H1 (cell line): ENCODE data around the gene OR10H1. TPM values are rescaled to one million over a fixed set of nuclear protein-coding genes. Genes with fewer than 3 reads are reported as not detected.

Experiments
- CTCF ChIA-PET: fragments of 300-600 bp; sonication (Branson Sonifier 250); formaldehyde crosslinking; loops from one replicate; lab custom pipeline; 2021; ENCODE audit not compliant: partially characterized antibody; lab: Charles Lee
- POLR2A ChIA-PET: fragments of 300-600 bp; sonication (Branson Sonifier 250); formaldehyde crosslinking; loops from one replicate; lab custom pipeline; 2021; ENCODE audit warnings: inconsistent platforms; ENCODE audit not compliant: partially characterized antibody; lab: Charles Lee
- DNase-seq, 2 experiments: peaks; one replicate each; pipeline versions ENCODE4 v3.0.0 to v3.0.0-alpha.2; 2010 to 2022; ENCODE audit warnings: low spot score in 2 of 2, low read depth in 1 of 2, mixed read lengths in 1 of 2
- FAIRE-seq: peaks from 2 replicates; lab custom pipeline; 2011; peaks lifted over from hg19 to GRCh38; lab: Jason Lieb, UNC
- H2AFZ ChIP-seq: 2 replicates; pipeline ENCODE4 v1.8.1; 2012; ENCODE audit warnings: low read length, inconsistent platforms
- H2AK5ac ChIP-seq: 2 replicates; pipeline ENCODE4 v1.6.1; 2013; ENCODE audit warnings: low read depth, low read length
- H2BK120ac ChIP-seq: replicated peaks from 2 replicates; pipeline ENCODE3; 2013; ENCODE audit warnings: low read depth, low read length, inconsistent platforms
- H2BK12ac ChIP-seq: 2 replicates; pipeline ENCODE4 v1.6.1; 2013; ENCODE audit warnings: low read depth, low read length
- H2BK15ac ChIP-seq: 2 replicates; pipeline ENCODE4 v1.6.1; 2013; ENCODE audit warnings: low read length
- H2BK20ac ChIP-seq: 2 replicates; pipeline ENCODE4 v1.6.1; 2013; ENCODE audit warnings: low read length
- H2BK5ac ChIP-seq: 2 replicates; pipeline ENCODE4 v1.6.1; 2013; ENCODE audit warnings: low read depth, low read length
- H3K14ac ChIP-seq: 2 replicates; pipeline ENCODE4 v1.6.1; 2013; ENCODE audit warnings: inconsistent platforms; ENCODE audit not compliant: insufficient read length
- H3K18ac ChIP-seq: 2 replicates; pipeline ENCODE4 v1.6.1; 2013; ENCODE audit warnings: low read length; ENCODE audit errors: extremely low read depth
- H3K23ac ChIP-seq: 2 replicates; pipeline ENCODE4 v1.6.1; 2013; ENCODE audit warnings: inconsistent platforms; ENCODE audit not compliant: insufficient read length
- H3K23me2 ChIP-seq: 2 replicates; pipeline ENCODE4 v1.6.1; 2013; ENCODE audit warnings: low read depth, low read length
- H3K27ac ChIP-seq: 2 replicates; pipeline ENCODE4 v1.6.1; 2011; ENCODE audit warnings: low read depth, low read length, inconsistent platforms
- H3K27me3 ChIP-seq, 4 experiments: replicated peaks in 1 of 4; 1 replicate in 1 of 4; 2 replicates in 3 of 4; pipeline versions ENCODE4 v1.6.1 to v1.8.1; 2011 to 2013; ENCODE audit warnings: low read length in 3 of 4, mild to moderate bottlenecking in 3 of 4, inconsistent platforms in 2 of 4, mixed read lengths in 2 of 4, moderate library complexity in 1 of 4; ENCODE audit not compliant: control insufficient read depth in 3 of 4, insufficient read depth in 3 of 4; ENCODE audit errors: extremely low read depth in 1 of 4
- H3K36me3 ChIP-seq, 4 experiments: 2 replicates each; pipeline versions ENCODE4 v1.6.1 to v1.8.1; 2011 to 2013; ENCODE audit warnings: mild to moderate bottlenecking in 4 of 4, low read length in 3 of 4, moderate library complexity in 2 of 4, control low read depth in 1 of 4, inconsistent platforms in 1 of 4; ENCODE audit not compliant: insufficient read depth in 4 of 4, control insufficient read depth in 2 of 4
- H3K4ac ChIP-seq: replicated peaks from 2 replicates; pipeline ENCODE3; 2013; ENCODE audit warnings: low read length, low read depth, mixed read lengths, inconsistent platforms; ENCODE audit not compliant: insufficient read length
- H3K4me1 ChIP-seq, 4 experiments: replicated peaks in 1 of 4; 1 replicate in 1 of 4; 2 replicates in 3 of 4; pipeline versions ENCODE4 v1.6.1 to v1.8.1; 2011 to 2013; ENCODE audit warnings: low read length in 3 of 4, inconsistent platforms in 2 of 4, mixed read lengths in 1 of 4; ENCODE audit not compliant: insufficient read depth in 4 of 4, control insufficient read depth in 3 of 4
- H3K4me2 ChIP-seq, 2 experiments: 2 replicates each; pipeline versions ENCODE4 v1.6.1 to v1.8.1; 2011 to 2013; ENCODE audit warnings: low read depth in 2 of 2, low read length in 2 of 2, control low read depth in 1 of 2, inconsistent platforms in 1 of 2, mild to moderate bottlenecking in 1 of 2; ENCODE audit not compliant: insufficient read depth in 1 of 2
- H3K4me3 ChIP-seq, 4 experiments: fragments of 200-600, 300-600 bp in 1 of 4; sonication (generic), shearing (Covaris generic), sonication (Bioruptor Twin) in 1 of 4; 2 replicates each; pipeline versions ENCODE4 v1.5.1 to v1.8.1; 2011 to 2016; ENCODE audit warnings: low read length in 4 of 4, low read depth in 3 of 4, control low read depth in 2 of 4, inconsistent platforms in 2 of 4, mild to moderate bottlenecking in 2 of 4, mixed read lengths in 1 of 4, moderate library complexity in 1 of 4; ENCODE audit not compliant: insufficient read depth in 2 of 4; ENCODE audit errors: extremely low read depth in 1 of 4
- H3K56ac ChIP-seq: replicated peaks from 2 replicates; pipeline ENCODE3; 2013; ENCODE audit warnings: low read depth, mild to moderate bottlenecking, mixed read lengths, low read length, inconsistent platforms; ENCODE audit not compliant: insufficient read length
- H3K79me1 ChIP-seq: 2 replicates; pipeline ENCODE4 v1.6.1; 2013; ENCODE audit warnings: low read depth, low read length, control low read depth
- H3K79me2 ChIP-seq, 2 experiments: 2 replicates each; pipeline versions ENCODE4 v1.6.1 to v1.8.1; 2012 to 2013; ENCODE audit warnings: low read length in 2 of 2, mild to moderate bottlenecking in 2 of 2, inconsistent platforms in 1 of 2; ENCODE audit not compliant: insufficient read depth in 2 of 2, control insufficient read depth in 1 of 2
- H3K9ac ChIP-seq, 4 experiments: replicated peaks in 1 of 4; 1 replicate in 1 of 4; 2 replicates in 3 of 4; pipeline versions ENCODE4 v1.6.1 to v1.8.1; 2011 to 2013; ENCODE audit warnings: low read depth in 3 of 4, low read length in 3 of 4, control low read depth in 2 of 4, mild to moderate bottlenecking in 2 of 4, moderate library complexity in 2 of 4, inconsistent platforms in 1 of 4; ENCODE audit errors: extremely low read depth in 1 of 4
- H3K9me3 ChIP-seq, 2 experiments: 2 replicates each; pipeline versions ENCODE4 v1.6.1 to v1.8.1; 2012 to 2013; ENCODE audit warnings: mild to moderate bottlenecking in 2 of 2, moderate library complexity in 2 of 2, control low read depth in 1 of 2, inconsistent platforms in 1 of 2, low read depth in 1 of 2, low read length in 1 of 2, mixed read lengths in 1 of 2; ENCODE audit not compliant: insufficient read depth in 2 of 2
- H4K20me1 ChIP-seq, 2 experiments: replicated peaks in 1 of 2; 2 replicates each; pipeline versions ENCODE3 to v1.8.1; 2011 to 2013; ENCODE audit warnings: inconsistent platforms in 2 of 2, low read length in 2 of 2, mild to moderate bottlenecking in 1 of 2; ENCODE audit not compliant: insufficient read depth in 2 of 2, control insufficient read depth in 1 of 2
- H4K5ac ChIP-seq: 2 replicates; pipeline ENCODE4 v1.6.1; 2013; ENCODE audit warnings: low read length, low read depth, mixed read lengths, inconsistent platforms; ENCODE audit not compliant: insufficient read length
- H4K8ac ChIP-seq: 2 replicates; pipeline ENCODE4 v1.8.0; 2013; ENCODE audit warnings: mild to moderate bottlenecking, moderate library complexity, low read length, inconsistent platforms; ENCODE audit not compliant: insufficient read depth; ENCODE audit errors: extremely low read depth
- H4K91ac ChIP-seq: replicated peaks from 2 replicates; pipeline ENCODE3; 2013; ENCODE audit warnings: low read length, mixed read lengths, inconsistent platforms; ENCODE audit not compliant: insufficient read length
- WGBS, 2 experiments: shearing (Covaris generic) in 1 of 2; methylation state at CpG; one replicate each; pipeline versions ENCODE4 v1.1.6 to v1.1.7; 2013 to 2015; ENCODE audit warnings: low lambda C conversion rate in 2 of 2, mixed read lengths in 2 of 2, inconsistent platforms in 1 of 2, low coverage in 1 of 2, missing lambda C conversion rate in 1 of 2; ENCODE audit not compliant: insufficient replicate concordance in 2 of 2, insufficient coverage in 1 of 2, insufficient read length in 1 of 2; ENCODE audit errors: extremely low coverage in 1 of 2, missing lambda C conversion rate in 1 of 2; 5-methylcytosine and 5-hydroxymethylcytosine counted together
- polyA plus RNA-seq, 7 experiments: library from polyadenylated mRNA; depleted of rRNA in 3 of 7; stranded (reverse) in 5 of 7; unstranded in 2 of 7; fragments of >200 nt in 5 of 7; fragments of 200-250 nt in 2 of 7; gene quantifications; 1 replicate in 5 of 7; 2 replicates in 1 of 7; 4 replicates in 1 of 7; pipeline versions ENCODE4 v1.2.1 to v1.2.3, GENCODE V29; 2011 to 2013; ENCODE audit warnings: missing spikeins in 2 of 7, mixed read lengths in 2 of 7
- total RNA-seq: library from RNA; stranded (reverse); fragmentation: NEBNext Ultra II Directional; extraction: Animal tissue kit (Norgen Biotek cat#: 25700); gene quantifications from 2 replicates; pipeline ENCODE4 v1.2.1, GENCODE V29; 2021
- TF ChIP-seq, protein P1 (sequence below): fragments of 300-600 bp; sonication (generic); IDR thresholded peaks from 2 replicates; pipeline ENCODE4 v1.7.1; 2012; ENCODE audit warnings: low read length, moderate library complexity, mild to moderate bottlenecking, inconsistent platforms; ENCODE audit not compliant: insufficient replicate concordance

OR10H1 gene
- total and polyA plus RNA-seq, 2 of the 8 experiments (the other 6 are each of a cell fraction or from before 2014, with no cell fraction given): not detected

DNA sequence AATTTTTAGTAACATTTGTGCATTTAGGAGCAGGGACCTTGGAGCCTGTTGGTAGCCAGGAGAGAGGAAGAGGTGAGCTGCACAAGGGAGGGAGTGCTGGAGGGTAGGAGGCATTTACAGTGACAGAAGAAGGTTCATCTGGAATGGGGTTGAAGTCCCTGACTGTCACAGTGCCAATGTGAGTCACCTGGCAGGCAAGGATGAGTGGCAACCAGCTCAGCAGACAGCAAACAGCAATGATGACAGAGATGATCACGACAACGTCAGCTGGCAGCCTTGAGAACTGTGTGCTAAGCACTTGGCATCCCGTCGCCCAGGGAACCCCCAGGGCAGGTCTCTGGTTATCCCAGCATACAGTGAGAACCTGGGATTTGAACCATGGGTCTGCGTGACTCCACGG, 25.4 kb downstream of the OR10H1 start:
- Histone ChIP-seq H3K4me3 (no peak overlapping the region), H3K4me2 (no peak overlapping the region), H3K9ac (no peak overlapping the region), H2AK5ac (no peak overlapping the region), H3K14ac (no peak overlapping the region), H3K27ac (no peak overlapping the region), H3K23me2 (no peaks in the 10 kb centered on the region), H2BK15ac (no peak overlapping the region), H3K27me3 (no peaks in the 10 kb centered on the region), H3K9me3 (peaks cover 44 to 77% of the 10 kb centered on the region in 2 experiments), H3K18ac (no peak overlapping the region), H4K20me1 (no peaks in the 10 kb centered on the region), H3K4me1 (no peaks in the 10 kb centered on the region), H2AFZ (no peak overlapping the region), H3K79me1 (no peaks in the 10 kb centered on the region), H3K36me3 (no peaks in the 10 kb centered on the region), H3K23ac (no peak overlapping the region), H2BK5ac (no peak overlapping the region), H4K91ac (no peak overlapping the region), H3K79me2 (no peaks in the 10 kb centered on the region), H2BK120ac (no peak overlapping the region), H4K5ac (no peak overlapping the region), H4K8ac (no peak overlapping the region), H3K56ac (no peak overlapping the region), H2BK20ac (no peak overlapping the region), H2BK12ac (no peak overlapping the region), H3K4ac (no peak overlapping the region)
- 79% methylated on average over 6 of the region's 6 CpGs; no CpG with 5 or more reads in 1 of the 2 experiments for WGBS, 2 experiments
- CTCF ChIA-PET: no interaction called here
- POLR2A ChIA-PET: no interaction called here
- DNase-seq (no peak), FAIRE-seq (no peak)
- TF ChIP-seq, protein P1, sequence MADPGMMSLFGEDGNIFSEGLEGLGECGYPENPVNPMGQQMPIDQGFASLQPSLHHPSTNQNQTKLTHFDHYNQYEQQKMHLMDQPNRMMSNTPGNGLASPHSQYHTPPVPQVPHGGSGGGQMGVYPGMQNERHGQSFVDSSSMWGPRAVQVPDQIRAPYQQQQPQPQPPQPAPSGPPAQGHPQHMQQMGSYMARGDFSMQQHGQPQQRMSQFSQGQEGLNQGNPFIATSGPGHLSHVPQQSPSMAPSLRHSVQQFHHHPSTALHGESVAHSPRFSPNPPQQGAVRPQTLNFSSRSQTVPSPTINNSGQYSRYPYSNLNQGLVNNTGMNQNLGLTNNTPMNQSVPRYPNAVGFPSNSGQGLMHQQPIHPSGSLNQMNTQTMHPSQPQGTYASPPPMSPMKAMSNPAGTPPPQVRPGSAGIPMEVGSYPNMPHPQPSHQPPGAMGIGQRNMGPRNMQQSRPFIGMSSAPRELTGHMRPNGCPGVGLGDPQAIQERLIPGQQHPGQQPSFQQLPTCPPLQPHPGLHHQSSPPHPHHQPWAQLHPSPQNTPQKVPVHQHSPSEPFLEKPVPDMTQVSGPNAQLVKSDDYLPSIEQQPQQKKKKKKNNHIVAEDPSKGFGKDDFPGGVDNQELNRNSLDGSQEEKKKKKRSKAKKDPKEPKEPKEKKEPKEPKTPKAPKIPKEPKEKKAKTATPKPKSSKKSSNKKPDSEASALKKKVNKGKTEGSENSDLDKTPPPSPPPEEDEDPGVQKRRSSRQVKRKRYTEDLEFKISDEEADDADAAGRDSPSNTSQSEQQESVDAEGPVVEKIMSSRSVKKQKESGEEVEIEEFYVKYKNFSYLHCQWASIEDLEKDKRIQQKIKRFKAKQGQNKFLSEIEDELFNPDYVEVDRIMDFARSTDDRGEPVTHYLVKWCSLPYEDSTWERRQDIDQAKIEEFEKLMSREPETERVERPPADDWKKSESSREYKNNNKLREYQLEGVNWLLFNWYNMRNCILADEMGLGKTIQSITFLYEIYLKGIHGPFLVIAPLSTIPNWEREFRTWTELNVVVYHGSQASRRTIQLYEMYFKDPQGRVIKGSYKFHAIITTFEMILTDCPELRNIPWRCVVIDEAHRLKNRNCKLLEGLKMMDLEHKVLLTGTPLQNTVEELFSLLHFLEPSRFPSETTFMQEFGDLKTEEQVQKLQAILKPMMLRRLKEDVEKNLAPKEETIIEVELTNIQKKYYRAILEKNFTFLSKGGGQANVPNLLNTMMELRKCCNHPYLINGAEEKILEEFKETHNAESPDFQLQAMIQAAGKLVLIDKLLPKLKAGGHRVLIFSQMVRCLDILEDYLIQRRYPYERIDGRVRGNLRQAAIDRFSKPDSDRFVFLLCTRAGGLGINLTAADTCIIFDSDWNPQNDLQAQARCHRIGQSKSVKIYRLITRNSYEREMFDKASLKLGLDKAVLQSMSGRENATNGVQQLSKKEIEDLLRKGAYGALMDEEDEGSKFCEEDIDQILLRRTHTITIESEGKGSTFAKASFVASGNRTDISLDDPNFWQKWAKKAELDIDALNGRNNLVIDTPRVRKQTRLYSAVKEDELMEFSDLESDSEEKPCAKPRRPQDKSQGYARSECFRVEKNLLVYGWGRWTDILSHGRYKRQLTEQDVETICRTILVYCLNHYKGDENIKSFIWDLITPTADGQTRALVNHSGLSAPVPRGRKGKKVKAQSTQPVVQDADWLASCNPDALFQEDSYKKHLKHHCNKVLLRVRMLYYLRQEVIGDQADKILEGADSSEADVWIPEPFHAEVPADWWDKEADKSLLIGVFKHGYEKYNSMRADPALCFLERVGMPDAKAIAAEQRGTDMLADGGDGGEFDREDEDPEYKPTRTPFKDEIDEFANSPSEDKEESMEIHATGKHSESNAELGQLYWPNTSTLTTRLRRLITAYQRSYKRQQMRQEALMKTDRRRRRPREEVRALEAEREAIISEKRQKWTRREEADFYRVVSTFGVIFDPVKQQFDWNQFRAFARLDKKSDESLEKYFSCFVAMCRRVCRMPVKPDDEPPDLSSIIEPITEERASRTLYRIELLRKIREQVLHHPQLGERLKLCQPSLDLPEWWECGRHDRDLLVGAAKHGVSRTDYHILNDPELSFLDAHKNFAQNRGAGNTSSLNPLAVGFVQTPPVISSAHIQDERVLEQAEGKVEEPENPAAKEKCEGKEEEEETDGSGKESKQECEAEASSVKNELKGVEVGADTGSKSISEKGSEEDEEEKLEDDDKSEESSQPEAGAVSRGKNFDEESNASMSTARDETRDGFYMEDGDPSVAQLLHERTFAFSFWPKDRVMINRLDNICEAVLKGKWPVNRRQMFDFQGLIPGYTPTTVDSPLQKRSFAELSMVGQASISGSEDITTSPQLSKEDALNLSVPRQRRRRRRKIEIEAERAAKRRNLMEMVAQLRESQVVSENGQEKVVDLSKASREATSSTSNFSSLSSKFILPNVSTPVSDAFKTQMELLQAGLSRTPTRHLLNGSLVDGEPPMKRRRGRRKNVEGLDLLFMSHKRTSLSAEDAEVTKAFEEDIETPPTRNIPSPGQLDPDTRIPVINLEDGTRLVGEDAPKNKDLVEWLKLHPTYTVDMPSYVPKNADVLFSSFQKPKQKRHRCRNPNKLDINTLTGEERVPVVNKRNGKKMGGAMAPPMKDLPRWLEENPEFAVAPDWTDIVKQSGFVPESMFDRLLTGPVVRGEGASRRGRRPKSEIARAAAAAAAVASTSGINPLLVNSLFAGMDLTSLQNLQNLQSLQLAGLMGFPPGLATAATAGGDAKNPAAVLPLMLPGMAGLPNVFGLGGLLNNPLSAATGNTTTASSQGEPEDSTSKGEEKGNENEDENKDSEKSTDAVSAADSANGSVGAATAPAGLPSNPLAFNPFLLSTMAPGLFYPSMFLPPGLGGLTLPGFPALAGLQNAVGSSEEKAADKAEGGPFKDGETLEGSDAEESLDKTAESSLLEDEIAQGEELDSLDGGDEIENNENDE: no peak
